CD14-positive monocyte (primary cell): ENCODE data around the gene NAV1. TPM values are rescaled to one million over a fixed set of nuclear protein-coding genes. Genes with fewer than 3 reads are reported as not detected.
A peak's percentile ranks its signal among the peaks of the same experiment; 100 is the strongest.

Experiments
- DNase-seq, 3 donors: peaks; one replicate each; pipeline ENCODE4 v3.0.0-alpha.2; 2011 to 2022
- H2AFZ ChIP-seq: 2 replicates; pipeline ENCODE4 v1.6.0; 2012; ENCODE audit warnings: mild to moderate bottlenecking, low read depth, low read length, inconsistent platforms; ENCODE audit not compliant: insufficient read depth, poor library complexity, severe bottlenecking
- H3K27ac ChIP-seq, 2 donors: 1 replicate in 1 of 2; 2 replicates in 1 of 2; pipeline ENCODE4 v1.5.1; 2012 to 2013; ENCODE audit warnings: low read length in 2 of 2, control low read depth in 1 of 2, inconsistent platforms in 1 of 2, low read depth in 1 of 2, mild to moderate bottlenecking in 1 of 2
- H3K27me3 ChIP-seq, 2 donors: one replicate each; pipeline versions ENCODE4 v1.6.0 to v1.6.1; 2011 to 2013; ENCODE audit warnings: low read length in 2 of 2; ENCODE audit not compliant: control insufficient read depth in 2 of 2, insufficient read depth in 2 of 2
- H3K36me3 ChIP-seq, 2 donors: replicated peaks in 1 of 2; 1 replicate in 1 of 2; 2 replicates in 1 of 2; pipeline versions ENCODE4 v1.5.1 to v1.6.1; 2012 to 2013; ENCODE audit warnings: low read length in 2 of 2, control low read depth in 1 of 2, inconsistent platforms in 1 of 2, mild to moderate bottlenecking in 1 of 2; ENCODE audit not compliant: insufficient read depth in 2 of 2, control insufficient read depth in 1 of 2
- H3K4me1 ChIP-seq, 2 donors: 1 replicate in 1 of 2; 2 replicates in 1 of 2; pipeline versions ENCODE4 v1.5.1 to v1.6.1; 2012 to 2013; ENCODE audit warnings: low read length in 2 of 2, control low read depth in 1 of 2, inconsistent platforms in 1 of 2, mild to moderate bottlenecking in 1 of 2, moderate library complexity in 1 of 2; ENCODE audit not compliant: insufficient read depth in 2 of 2, control insufficient read depth in 1 of 2
- H3K4me2 ChIP-seq: replicated peaks from 2 replicates; pipeline ENCODE3; 2012; ENCODE audit warnings: low read length, moderate library complexity, mild to moderate bottlenecking; ENCODE audit not compliant: poor library complexity, severe bottlenecking; ENCODE audit errors: extremely low read depth
- H3K4me3 ChIP-seq, 3 experiments: fragments of 200-600 bp in 1 of 3; sonication (generic) in 1 of 3; replicated peaks in 1 of 3; 1 replicate in 2 of 3; 2 replicates in 1 of 3; pipeline ENCODE4 v1.5.1; 2011 to 2013; ENCODE audit warnings: low read length in 3 of 3, mild to moderate bottlenecking in 3 of 3, control low read depth in 2 of 3, low read depth in 2 of 3, inconsistent platforms in 1 of 3, moderate library complexity in 1 of 3
- H3K79me2 ChIP-seq: 2 replicates; pipeline ENCODE4 v1.6.0; 2012; ENCODE audit warnings: mild to moderate bottlenecking, control low read depth, inconsistent platforms, low read length, moderate library complexity; ENCODE audit not compliant: insufficient read depth
- H3K9ac ChIP-seq: 2 replicates; pipeline ENCODE4 v1.6.0; 2017; ENCODE audit warnings: low read length, mild to moderate bottlenecking; ENCODE audit not compliant: insufficient read depth, poor library complexity, severe bottlenecking
- H3K9me3 ChIP-seq, 2 donors: replicated peaks in 1 of 2; 1 replicate in 1 of 2; 2 replicates in 1 of 2; pipeline versions ENCODE4 v1.5.1 to v1.6.1; 2012 to 2013; ENCODE audit warnings: low read length in 2 of 2, control low read depth in 1 of 2; ENCODE audit not compliant: control insufficient read depth in 1 of 2, insufficient read depth in 1 of 2
- H4K20me1 ChIP-seq: 2 replicates; pipeline ENCODE4 v1.6.0; 2012; ENCODE audit warnings: mild to moderate bottlenecking, low read length, control low read depth, moderate library complexity; ENCODE audit not compliant: insufficient read depth
- H3K27ac Mint-ChIP-seq, 7 donors: one replicate each; pipeline ENCODE4 v1.8.0; 2020; ENCODE audit warnings: mild to moderate bottlenecking in 7 of 7, mixed read lengths in 7 of 7, moderate library complexity in 6 of 7, inconsistent platforms in 2 of 7
- H3K27me3 Mint-ChIP-seq, 3 donors: one replicate each; pipeline ENCODE4 v1.8.0; 2021 to 2022; ENCODE audit warnings: low read depth in 3 of 3, mild to moderate bottlenecking in 3 of 3, mixed read lengths in 3 of 3, moderate library complexity in 3 of 3, inconsistent platforms in 1 of 3
- H3K36me3 Mint-ChIP-seq, 2 donors: one replicate each; pipeline ENCODE4 v1.8.0; 2020; ENCODE audit warnings: mixed read lengths in 2 of 2, inconsistent platforms in 1 of 2, mild to moderate bottlenecking in 1 of 2
- H3K4me1 Mint-ChIP-seq: one replicate; pipeline ENCODE4 v1.8.0; 2020; ENCODE audit warnings: mild to moderate bottlenecking, mixed read lengths
- H3K4me3 Mint-ChIP-seq, 2 donors: one replicate each; pipeline ENCODE4 v1.8.0; 2020; ENCODE audit warnings: mild to moderate bottlenecking in 2 of 2, mixed read lengths in 2 of 2, moderate library complexity in 1 of 2
- H3K9me3 Mint-ChIP-seq, 7 donors: one replicate each; pipeline ENCODE4 v1.8.0; 2020 to 2022; ENCODE audit warnings: mixed read lengths in 7 of 7, mild to moderate bottlenecking in 6 of 7, moderate library complexity in 6 of 7, inconsistent platforms in 2 of 7
- CTCF ChIP-seq: fragments of 200-600 bp; IDR thresholded peaks from one replicate; pipeline ENCODE4 v1.8.0; 2022; ENCODE audit warnings: antibody characterized with exemption, mild to moderate bottlenecking
- WGBS: methylation state at CpG from one replicate; pipeline ENCODE4 v1.1.5; 2013; ENCODE audit warnings: missing lambda C conversion rate; ENCODE audit not compliant: insufficient coverage; 5-methylcytosine and 5-hydroxymethylcytosine counted together
- intact Hi-C, 2 donors: fragments of 100-400 bp; cut with micrococcal nuclease; formaldehyde crosslinking; loops; one replicate each; pipeline versions ENCODE4 v1.15.0 to v1.15.1; 2023
- polyA plus RNA-seq, 3 donors: library from polyadenylated mRNA; depleted of rRNA in 1 of 3; unstranded in 2 of 3; stranded (reverse) in 1 of 3; fragments of 300-500 nt in 2 of 3; fragments of >200 nt in 1 of 3; fragmentation: Illumina TruSeq in 2 of 3; gene quantifications; 1 replicate in 2 of 3; 2 replicates in 1 of 3; pipeline ENCODE4 v1.2.3, GENCODE V29; 2012 to 2021

NAV1 gene
- polyA plus RNA-seq, 3 donors, result 0.37 to 1.4 (median 0.89) TPM

GRCh38 chr1:201537467-201537866 is 1.5 kb upstream of the NAV1 start:
- WGBS, result 93% methylated on average over 3 of the region's 4 CpGs
- H3K4me1 ChIP-seq, result peaks cover 56 to 67% of the 10 kb centered on the region in 2 donors

DNA sequence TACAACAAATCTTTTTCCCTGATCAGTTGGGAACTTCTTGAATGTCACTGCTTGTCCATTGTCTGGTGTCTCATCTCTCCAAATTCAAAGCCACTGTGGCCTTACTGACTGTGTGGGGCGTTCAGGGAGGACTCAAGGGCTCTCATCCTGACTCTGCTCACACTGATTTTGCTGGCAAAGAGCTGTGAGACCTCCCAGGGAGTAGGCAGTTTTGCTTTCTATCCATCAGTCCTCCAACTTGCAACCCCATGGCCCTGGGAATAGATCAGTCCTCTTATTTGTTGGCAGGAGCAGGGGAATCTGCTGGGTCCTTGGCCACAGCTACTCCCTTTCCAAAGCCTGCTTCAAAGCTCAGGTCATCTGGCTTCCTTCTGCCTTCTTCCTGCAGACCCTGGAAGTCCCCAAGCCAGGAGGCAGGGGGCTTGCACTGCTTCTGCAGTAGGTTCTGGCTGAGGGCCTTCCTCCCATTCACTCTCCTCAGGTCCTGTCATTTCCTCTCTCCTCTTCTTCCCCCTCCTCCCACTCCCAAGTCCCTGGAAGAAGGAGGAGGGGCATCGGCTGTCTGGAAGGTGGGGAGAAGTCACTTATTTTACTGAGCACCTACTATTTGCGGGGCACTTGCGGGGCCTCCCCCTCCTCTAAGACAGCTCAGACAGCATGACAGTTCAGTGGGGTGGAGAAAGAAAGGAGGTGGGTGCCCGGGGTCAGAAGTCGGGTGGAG is 876 bp upstream of the NAV1 start:
- peaks cover 62 to 73% of the 10 kb centered on the region in 2 donors for H3K4me1 ChIP-seq
- peak overlapping the region in 1 of 7 donors; percentile 35 for H3K27ac Mint-ChIP-seq
- H3K9me3 ChIP-seq, result no peaks in the 10 kb centered on the region
- H3K9me3 Mint-ChIP-seq, result peaks cover 0 to 15% (median 0%) of the 10 kb centered on the region in 7 donors
- H4K20me1 ChIP-seq, result no peaks in the 10 kb centered on the region
- H3K4me1 Mint-ChIP-seq, result peaks cover 75% of the 10 kb centered on the region
- peak overlapping the region; percentile 87 for H3K4me2 ChIP-seq
- H3K36me3 Mint-ChIP-seq, result peaks cover 4 to 15% of the 10 kb centered on the region in 2 donors
- intact Hi-C loops, result no loop called here
- no peaks in the 10 kb centered on the region for H3K79me2 ChIP-seq
- H2AFZ ChIP-seq, result no peak overlapping the region
- no peak overlapping the region for H3K27ac ChIP-seq
- peak overlapping the region; percentile 45 for H3K9ac ChIP-seq
- no peak for TF ChIP-seq CTCF
- H3K36me3 ChIP-seq, result no peaks in the 10 kb centered on the region
- WGBS, result 100% methylated on average over 1 of the region's 6 CpGs
- H3K4me3 ChIP-seq, result peak overlapping the region; percentile 50 to 71 (median 53)
- no peak for DNase-seq
- peaks cover 24 to 39% (median 32%) of the 10 kb centered on the region in 3 donors for H3K27me3 Mint-ChIP-seq
- H3K4me3 Mint-ChIP-seq, result peak overlapping the region; percentile 77 to 88
- H3K27me3 ChIP-seq, result peaks cover 32 to 37% of the 10 kb centered on the region in 2 donors

More at GRCh38 chr1:201537467-201537866, 1.5 kb upstream of the NAV1 start:
- Mint-ChIP-seq H3K9me3 (peaks cover 0 to 12% (median 0%) of the 10 kb centered on the region in 7 donors), H3K36me3 (peaks cover 4 to 17% of the 10 kb centered on the region in 2 donors), H3K4me1 (peaks cover 69% of the 10 kb centered on the region), H3K4me3 (peak overlapping the region in 1 of 2 donors; percentile 88), H3K27ac (no peak overlapping the region), H3K27me3 (peaks cover 24 to 39% (median 32%) of the 10 kb centered on the region in 3 donors)
- Histone ChIP-seq H2AFZ (no peak overlapping the region), H4K20me1 (no peaks in the 10 kb centered on the region), H3K27ac (no peak overlapping the region), H3K27me3 (peaks cover 32 to 37% of the 10 kb centered on the region in 2 donors), H3K4me3 (no peak overlapping the region), H3K36me3 (no peaks in the 10 kb centered on the region), H3K9me3 (no peaks in the 10 kb centered on the region), H3K79me2 (no peaks in the 10 kb centered on the region), H3K9ac (no peak overlapping the region), H3K4me2 (no peak overlapping the region)
- no peak for DNase-seq
- TF ChIP-seq CTCF, result no peak
- intact Hi-C loops, result no loop called here
